Measurements from ENCODE around the gene OGT.

DNA sequence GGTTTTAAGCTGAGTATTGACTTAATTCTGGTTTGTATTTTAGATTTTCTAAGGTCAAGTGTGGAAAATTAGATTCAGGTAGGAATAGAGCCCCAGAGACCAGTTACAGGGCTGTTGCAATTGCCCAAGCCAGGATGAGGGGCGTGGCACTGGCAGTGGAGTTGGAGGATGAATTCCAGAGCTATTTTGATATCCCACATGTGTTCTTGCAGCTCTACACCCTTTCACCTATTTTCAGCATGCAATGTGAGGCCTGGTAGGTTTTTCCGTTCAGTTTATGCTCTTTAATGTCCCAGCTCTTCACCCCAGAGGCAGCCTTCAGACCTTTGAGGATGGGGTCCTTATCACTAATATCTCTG is 17.9 kb upstream of the OGT start:
- TF ChIP-seq, protein P1, sequence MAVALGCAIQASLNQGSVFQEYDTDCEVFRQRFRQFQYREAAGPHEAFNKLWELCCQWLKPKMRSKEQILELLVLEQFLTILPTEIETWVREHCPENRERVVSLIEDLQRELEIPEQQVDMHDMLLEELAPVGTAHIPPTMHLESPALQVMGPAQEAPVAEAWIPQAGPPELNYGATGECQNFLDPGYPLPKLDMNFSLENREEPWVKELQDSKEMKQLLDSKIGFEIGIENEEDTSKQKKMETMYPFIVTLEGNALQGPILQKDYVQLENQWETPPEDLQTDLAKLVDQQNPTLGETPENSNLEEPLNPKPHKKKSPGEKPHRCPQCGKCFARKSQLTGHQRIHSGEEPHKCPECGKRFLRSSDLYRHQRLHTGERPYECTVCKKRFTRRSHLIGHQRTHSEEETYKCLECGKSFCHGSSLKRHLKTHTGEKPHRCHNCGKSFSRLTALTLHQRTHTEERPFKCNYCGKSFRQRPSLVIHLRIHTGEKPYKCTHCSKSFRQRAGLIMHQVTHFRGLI (tag by site-specific recombination; IDR thresholded peaks at IDR 0.05): no peak
- TF ChIP-seq KLF16 (tag by site-specific recombination; IDR thresholded peaks at IDR 0.05) (no peak), ZNF266 (tag by site-specific recombination; IDR thresholded peaks at IDR 0.05; ENCODE audit: low read depth) (no peak), ZNF274 (IDR thresholded peaks at IDR 0.05; ENCODE audit: low read length) (no peak), ZNF274 (tag by site-specific recombination; IDR thresholded peaks at IDR 0.05; ENCODE audit: borderline replicate concordance) (no peak), SP3 (tag by site-specific recombination; IDR thresholded peaks at IDR 0.05) (no peak), ZBTB17 (tag by site-specific recombination; IDR thresholded peaks at IDR 0.05) (no peak), BCL11B (tag by site-specific recombination; IDR thresholded peaks at IDR 0.05; ENCODE audit: low read depth) (no peak), ZNF404 (tag by site-specific recombination; IDR thresholded peaks at IDR 0.05) (no peak), ZNF146 (tag by site-specific recombination; IDR thresholded peaks at IDR 0.05) (no peak)
- TF ChIP-seq, protein P2, sequence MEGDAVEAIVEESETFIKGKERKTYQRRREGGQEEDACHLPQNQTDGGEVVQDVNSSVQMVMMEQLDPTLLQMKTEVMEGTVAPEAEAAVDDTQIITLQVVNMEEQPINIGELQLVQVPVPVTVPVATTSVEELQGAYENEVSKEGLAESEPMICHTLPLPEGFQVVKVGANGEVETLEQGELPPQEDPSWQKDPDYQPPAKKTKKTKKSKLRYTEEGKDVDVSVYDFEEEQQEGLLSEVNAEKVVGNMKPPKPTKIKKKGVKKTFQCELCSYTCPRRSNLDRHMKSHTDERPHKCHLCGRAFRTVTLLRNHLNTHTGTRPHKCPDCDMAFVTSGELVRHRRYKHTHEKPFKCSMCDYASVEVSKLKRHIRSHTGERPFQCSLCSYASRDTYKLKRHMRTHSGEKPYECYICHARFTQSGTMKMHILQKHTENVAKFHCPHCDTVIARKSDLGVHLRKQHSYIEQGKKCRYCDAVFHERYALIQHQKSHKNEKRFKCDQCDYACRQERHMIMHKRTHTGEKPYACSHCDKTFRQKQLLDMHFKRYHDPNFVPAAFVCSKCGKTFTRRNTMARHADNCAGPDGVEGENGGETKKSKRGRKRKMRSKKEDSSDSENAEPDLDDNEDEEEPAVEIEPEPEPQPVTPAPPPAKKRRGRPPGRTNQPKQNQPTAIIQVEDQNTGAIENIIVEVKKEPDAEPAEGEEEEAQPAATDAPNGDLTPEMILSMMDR (tag by site-specific recombination; IDR thresholded peaks at IDR 0.05): no peak
- TF ChIP-seq, protein P3, sequence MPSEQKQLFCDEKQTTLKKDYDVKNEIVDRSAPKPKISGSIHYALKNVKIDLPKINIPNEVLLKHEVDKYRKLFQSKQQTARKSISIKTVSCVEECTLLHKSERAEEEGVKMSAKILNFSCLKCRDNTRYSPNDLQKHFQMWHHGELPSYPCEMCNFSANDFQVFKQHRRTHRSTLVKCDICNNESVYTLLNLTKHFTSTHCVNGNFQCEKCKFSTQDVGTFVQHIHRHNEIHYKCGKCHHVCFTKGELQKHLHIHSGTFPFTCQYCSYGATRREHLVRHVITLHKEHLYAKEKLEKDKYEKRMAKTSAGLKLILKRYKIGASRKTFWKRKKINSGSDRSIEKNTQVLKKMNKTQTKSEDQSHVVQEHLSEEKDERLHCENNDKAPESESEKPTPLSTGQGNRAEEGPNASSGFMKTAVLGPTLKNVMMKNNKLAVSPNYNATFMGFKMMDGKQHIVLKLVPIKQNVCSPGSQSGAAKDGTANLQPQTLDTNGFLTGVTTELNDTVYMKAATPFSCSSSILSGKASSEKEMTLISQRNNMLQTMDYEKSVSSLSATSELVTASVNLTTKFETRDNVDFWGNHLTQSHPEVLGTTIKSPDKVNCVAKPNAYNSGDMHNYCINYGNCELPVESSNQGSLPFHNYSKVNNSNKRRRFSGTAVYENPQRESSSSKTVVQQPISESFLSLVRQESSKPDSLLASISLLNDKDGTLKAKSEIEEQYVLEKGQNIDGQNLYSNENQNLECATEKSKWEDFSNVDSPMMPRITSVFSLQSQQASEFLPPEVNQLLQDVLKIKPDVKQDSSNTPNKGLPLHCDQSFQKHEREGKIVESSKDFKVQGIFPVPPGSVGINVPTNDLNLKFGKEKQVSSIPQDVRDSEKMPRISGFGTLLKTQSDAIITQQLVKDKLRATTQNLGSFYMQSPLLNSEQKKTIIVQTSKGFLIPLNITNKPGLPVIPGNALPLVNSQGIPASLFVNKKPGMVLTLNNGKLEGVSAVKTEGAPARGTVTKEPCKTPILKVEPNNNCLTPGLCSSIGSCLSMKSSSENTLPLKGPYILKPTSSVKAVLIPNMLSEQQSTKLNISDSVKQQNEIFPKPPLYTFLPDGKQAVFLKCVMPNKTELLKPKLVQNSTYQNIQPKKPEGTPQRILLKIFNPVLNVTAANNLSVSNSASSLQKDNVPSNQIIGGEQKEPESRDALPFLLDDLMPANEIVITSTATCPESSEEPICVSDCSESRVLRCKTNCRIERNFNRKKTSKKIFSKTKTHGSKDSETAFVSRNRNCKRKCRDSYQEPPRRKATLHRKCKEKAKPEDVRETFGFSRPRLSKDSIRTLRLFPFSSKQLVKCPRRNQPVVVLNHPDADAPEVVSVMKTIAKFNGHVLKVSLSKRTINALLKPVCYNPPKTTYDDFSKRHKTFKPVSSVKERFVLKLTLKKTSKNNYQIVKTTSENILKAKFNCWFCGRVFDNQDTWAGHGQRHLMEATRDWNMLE (tag by site-specific recombination; conservative IDR thresholded peaks at IDR 0.05; ENCODE audit: low read depth): no peak

Data from HEK293 (cell line).